DND-41 (cell line): ENCODE measurements around the gene KLHL6.

Source experiments
- ATAC-seq: fragments of 200-7000 bp; cut with Tn5 transposase; 3 replicates; pipeline ENCODE4 v1.9.1; 2021; ENCODE audit warnings: low read depth; ENCODE audit not compliant: insufficient read depth
- DNase-seq: peaks from one replicate; pipeline ENCODE4 v3.0.0-alpha.2; 2020
- H2AFZ ChIP-seq: 2 replicates; pipeline ENCODE4 v1.6.0; 2012; ENCODE audit warnings: low read depth, low read length
- H3K27ac ChIP-seq: 2 replicates; pipeline ENCODE4 v1.5.1; 2012; ENCODE audit warnings: low read length, inconsistent platforms
- H3K27me3 ChIP-seq: fragments of 200-600 bp; sonication (generic); 2 replicates; pipeline ENCODE4 v1.6.0; 2012; ENCODE audit warnings: low read length, mild to moderate bottlenecking, inconsistent platforms; ENCODE audit not compliant: insufficient read depth, poor library complexity
- H3K36me3 ChIP-seq: 2 replicates; pipeline ENCODE4 v1.5.1; 2012; ENCODE audit warnings: low read length, inconsistent platforms; ENCODE audit not compliant: insufficient read depth
- H3K4me1 ChIP-seq: 2 replicates; pipeline ENCODE4 v1.5.1; 2012; ENCODE audit warnings: mild to moderate bottlenecking, low read length; ENCODE audit not compliant: insufficient read depth
- H3K4me2 ChIP-seq: 2 replicates; pipeline ENCODE4 v1.6.0; 2012; ENCODE audit warnings: mild to moderate bottlenecking, moderate library complexity, low read length, inconsistent platforms; ENCODE audit not compliant: insufficient read depth
- H3K4me3 ChIP-seq, 2 experiments: fragments of 200-600 bp in 1 of 2; shearing (Covaris generic) in 1 of 2; 2 replicates each; pipeline ENCODE4 v1.5.1; 2012 to 2016; ENCODE audit warnings: inconsistent platforms in 2 of 2, low read length in 2 of 2, mild to moderate bottlenecking in 2 of 2, low read depth in 1 of 2, moderate library complexity in 1 of 2
- H3K79me2 ChIP-seq: 2 replicates; pipeline ENCODE4 v1.6.0; 2012; ENCODE audit warnings: low read length, inconsistent platforms; ENCODE audit not compliant: insufficient read depth
- H3K9ac ChIP-seq: 2 replicates; pipeline ENCODE4 v1.6.0; 2012; ENCODE audit warnings: low read depth, mild to moderate bottlenecking, inconsistent platforms, low read length, moderate library complexity
- H3K9me3 ChIP-seq: 2 replicates; pipeline ENCODE4 v1.5.1; 2012; ENCODE audit warnings: low read length, moderate library complexity, mild to moderate bottlenecking, inconsistent platforms; ENCODE audit not compliant: insufficient read depth, severe bottlenecking
- H4K20me1 ChIP-seq: 2 replicates; pipeline ENCODE4 v1.6.0; 2012; ENCODE audit warnings: low read length; ENCODE audit not compliant: insufficient read depth
- EZH2 ChIP-seq: IDR thresholded peaks from 3 replicates; pipeline ENCODE4 v1.6.1; 2012; ENCODE audit warnings: borderline replicate concordance, low read depth, mild to moderate bottlenecking, moderate library complexity, low read length, inconsistent platforms; ENCODE audit not compliant: severe bottlenecking
- TF ChIP-seq, protein P1 (sequence below): IDR thresholded peaks from 2 replicates; pipeline ENCODE4 v1.5.1; 2012; ENCODE audit warnings: borderline replicate concordance, low read length, moderate library complexity, mild to moderate bottlenecking; ENCODE audit not compliant: poor library complexity, severe bottlenecking; ENCODE audit errors: extremely low read depth

Gene KLHL6

DNA sequence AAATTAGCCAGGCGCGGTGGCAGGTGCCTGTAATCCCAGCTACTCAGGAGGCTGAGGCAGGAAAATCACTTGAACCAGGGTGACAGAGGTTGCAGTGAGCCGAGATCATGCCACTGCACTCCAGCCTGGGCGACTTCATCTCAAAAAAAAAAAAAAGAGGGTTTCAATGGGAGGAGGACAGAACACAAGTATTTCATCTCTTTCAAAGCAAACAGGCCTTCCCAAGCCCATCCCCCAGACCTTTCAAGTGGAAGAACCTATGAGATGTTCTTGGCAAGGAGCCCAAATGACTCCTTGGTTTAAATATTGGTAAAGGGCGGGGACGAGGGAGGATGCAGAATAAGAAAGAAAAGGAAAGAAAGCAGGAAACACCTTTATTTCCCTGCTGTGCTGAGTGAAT, 64.9 kb downstream of the KLHL6 start:
- Histone ChIP-seq H3K27ac (no peak overlapping the region), H3K4me3 (no peak overlapping the region), H3K4me2 (no peak overlapping the region), H3K27me3 (no peaks in the 10 kb centered on the region), H3K4me1 (no peaks in the 10 kb centered on the region), H3K9ac (no peak overlapping the region), H3K79me2 (no peaks in the 10 kb centered on the region), H2AFZ (no peak overlapping the region), H3K9me3 (no peaks in the 10 kb centered on the region), H3K36me3 (peaks cover 31% of the 10 kb centered on the region), H4K20me1 (no peaks in the 10 kb centered on the region)
- TF ChIP-seq, protein P1, sequence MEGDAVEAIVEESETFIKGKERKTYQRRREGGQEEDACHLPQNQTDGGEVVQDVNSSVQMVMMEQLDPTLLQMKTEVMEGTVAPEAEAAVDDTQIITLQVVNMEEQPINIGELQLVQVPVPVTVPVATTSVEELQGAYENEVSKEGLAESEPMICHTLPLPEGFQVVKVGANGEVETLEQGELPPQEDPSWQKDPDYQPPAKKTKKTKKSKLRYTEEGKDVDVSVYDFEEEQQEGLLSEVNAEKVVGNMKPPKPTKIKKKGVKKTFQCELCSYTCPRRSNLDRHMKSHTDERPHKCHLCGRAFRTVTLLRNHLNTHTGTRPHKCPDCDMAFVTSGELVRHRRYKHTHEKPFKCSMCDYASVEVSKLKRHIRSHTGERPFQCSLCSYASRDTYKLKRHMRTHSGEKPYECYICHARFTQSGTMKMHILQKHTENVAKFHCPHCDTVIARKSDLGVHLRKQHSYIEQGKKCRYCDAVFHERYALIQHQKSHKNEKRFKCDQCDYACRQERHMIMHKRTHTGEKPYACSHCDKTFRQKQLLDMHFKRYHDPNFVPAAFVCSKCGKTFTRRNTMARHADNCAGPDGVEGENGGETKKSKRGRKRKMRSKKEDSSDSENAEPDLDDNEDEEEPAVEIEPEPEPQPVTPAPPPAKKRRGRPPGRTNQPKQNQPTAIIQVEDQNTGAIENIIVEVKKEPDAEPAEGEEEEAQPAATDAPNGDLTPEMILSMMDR, result no peak
- no peak for TF ChIP-seq EZH2
- ATAC-seq (peak; percentile 37; the same call in 1 of the 3 replicates), DNase-seq (peak; percentile 49)

DNA sequence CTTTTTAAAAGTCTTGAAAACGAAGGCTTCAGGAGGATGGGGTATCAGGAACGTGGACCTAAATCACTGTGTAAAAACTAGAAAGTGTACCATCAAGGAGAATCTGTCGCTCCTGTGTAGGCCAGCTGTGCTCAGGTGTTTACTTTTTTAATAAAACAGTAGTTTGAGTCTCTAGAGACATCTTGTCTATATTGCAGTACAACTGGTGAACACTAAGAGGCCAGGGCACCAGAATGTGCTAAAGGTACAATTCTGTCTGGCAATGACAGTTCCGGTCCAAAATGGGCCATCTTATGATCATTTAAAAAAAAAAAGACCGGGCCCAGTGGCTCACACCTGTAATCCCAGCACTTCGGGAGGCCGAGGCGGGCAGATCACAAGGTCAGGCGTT, 65.3 kb downstream of the KLHL6 start:
- DNase-seq, result no peak

DNA sequence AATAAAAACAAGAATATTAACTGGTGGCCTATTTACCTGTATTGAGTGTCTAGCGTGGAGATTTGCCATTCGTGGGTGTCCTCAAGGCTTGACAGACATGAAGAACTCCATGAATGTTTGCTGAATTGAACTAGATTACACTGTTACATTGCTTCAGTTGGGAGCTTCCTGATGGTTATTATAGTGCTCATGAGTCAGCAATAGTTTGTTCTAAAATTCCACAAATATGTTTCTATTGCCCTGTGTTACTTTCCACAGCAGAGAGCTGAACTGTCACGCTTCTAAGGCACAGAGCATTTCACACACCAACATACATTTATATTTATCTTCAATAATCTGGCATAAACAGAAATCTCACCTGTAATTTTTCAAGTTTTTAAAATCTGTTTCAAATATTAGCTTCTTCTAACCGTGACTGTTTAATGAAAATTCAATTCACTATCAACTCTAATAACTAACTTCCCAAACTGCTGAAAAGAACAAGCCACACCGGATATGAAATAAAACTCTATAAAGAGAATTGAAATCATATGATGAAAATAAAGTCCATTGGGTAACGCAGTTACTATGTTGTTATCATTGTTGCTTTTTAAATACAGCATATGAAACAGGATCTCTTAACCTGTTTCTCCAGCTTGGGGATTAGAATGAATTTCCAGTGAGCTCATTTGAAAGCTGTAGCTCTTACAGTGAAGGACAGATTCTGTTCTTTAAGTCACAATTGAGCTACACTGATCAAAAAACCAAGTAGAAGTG, 65.9 kb downstream of the KLHL6 start:
- TF ChIP-seq, protein P1, result no peak
- no peak for TF ChIP-seq EZH2
- no peak overlapping the region for H2AFZ ChIP-seq

More for the DNA sequence above, 65.3 kb downstream of the KLHL6 start:
- Histone ChIP-seq H3K79me2 (no peaks in the 10 kb centered on the region), H2AFZ (no peak overlapping the region), H3K4me1 (no peaks in the 10 kb centered on the region), H3K4me3 (no peak overlapping the region), H4K20me1 (no peaks in the 10 kb centered on the region), H3K4me2 (no peak overlapping the region), H3K9me3 (no peaks in the 10 kb centered on the region), H3K36me3 (peaks cover 31% of the 10 kb centered on the region), H3K9ac (no peak overlapping the region), H3K27ac (no peak overlapping the region), H3K27me3 (no peaks in the 10 kb centered on the region)
- no peak for ATAC-seq
- TF ChIP-seq EZH2, result no peak
- TF ChIP-seq, protein P1, result no peak

More for the DNA sequence above, 65.9 kb downstream of the KLHL6 start:
- Histone ChIP-seq H3K4me3 (no peak overlapping the region), H3K4me1 (no peaks in the 10 kb centered on the region), H3K9me3 (no peaks in the 10 kb centered on the region), H3K27me3 (no peaks in the 10 kb centered on the region), H4K20me1 (no peaks in the 10 kb centered on the region), H3K36me3 (peaks cover 31% of the 10 kb centered on the region), H3K9ac (no peak overlapping the region), H3K4me2 (no peak overlapping the region), H3K27ac (no peak overlapping the region), H3K79me2 (no peaks in the 10 kb centered on the region)
- ATAC-seq, result no peak
- no peak for DNase-seq
